GM12875 (cell line): Measurements from ENCODE around the gene ASTN1.

ENCODE experiments used
- H3K4me3 ChIP-seq: one replicate; pipeline ENCODE4 v1.5.1; 2011; ENCODE audit warnings: low read depth, low read length, control low read depth
- TF ChIP-seq, protein P1 (sequence below): IDR thresholded peaks from 2 replicates; pipeline ENCODE4 v1.5.1; 2011; ENCODE audit warnings: low read depth, mild to moderate bottlenecking, control low read depth, inconsistent platforms, low read length, moderate library complexity, borderline replicate concordance; ENCODE audit not compliant: insufficient read depth

ASTN1 gene

GRCh38 chr1:176837708-176838107, 326.8 kb downstream of the ASTN1 start:
- TF ChIP-seq, protein P1, sequence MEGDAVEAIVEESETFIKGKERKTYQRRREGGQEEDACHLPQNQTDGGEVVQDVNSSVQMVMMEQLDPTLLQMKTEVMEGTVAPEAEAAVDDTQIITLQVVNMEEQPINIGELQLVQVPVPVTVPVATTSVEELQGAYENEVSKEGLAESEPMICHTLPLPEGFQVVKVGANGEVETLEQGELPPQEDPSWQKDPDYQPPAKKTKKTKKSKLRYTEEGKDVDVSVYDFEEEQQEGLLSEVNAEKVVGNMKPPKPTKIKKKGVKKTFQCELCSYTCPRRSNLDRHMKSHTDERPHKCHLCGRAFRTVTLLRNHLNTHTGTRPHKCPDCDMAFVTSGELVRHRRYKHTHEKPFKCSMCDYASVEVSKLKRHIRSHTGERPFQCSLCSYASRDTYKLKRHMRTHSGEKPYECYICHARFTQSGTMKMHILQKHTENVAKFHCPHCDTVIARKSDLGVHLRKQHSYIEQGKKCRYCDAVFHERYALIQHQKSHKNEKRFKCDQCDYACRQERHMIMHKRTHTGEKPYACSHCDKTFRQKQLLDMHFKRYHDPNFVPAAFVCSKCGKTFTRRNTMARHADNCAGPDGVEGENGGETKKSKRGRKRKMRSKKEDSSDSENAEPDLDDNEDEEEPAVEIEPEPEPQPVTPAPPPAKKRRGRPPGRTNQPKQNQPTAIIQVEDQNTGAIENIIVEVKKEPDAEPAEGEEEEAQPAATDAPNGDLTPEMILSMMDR: no peak
- H3K4me3 ChIP-seq: no peak overlapping the region

DNA sequence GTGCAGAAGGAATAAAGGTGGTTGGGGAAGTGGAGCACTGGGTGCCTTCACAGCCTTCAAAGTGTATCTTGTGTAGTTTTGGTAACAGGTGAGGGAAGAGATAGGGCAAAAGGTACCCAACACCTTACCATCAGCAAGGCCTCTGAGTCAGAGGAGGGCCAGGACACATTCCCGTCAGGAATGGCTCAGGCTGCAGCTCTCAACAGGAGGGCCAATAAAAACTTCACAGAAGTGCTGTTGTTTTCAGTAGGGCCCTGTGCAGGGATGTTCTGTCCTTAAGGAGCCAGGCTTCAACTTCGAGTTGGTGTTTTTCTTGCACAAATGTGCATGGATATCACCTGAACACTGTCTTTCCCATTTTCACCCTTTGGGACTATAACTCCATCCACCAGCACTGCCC, 333.4 kb downstream of the ASTN1 start:
- TF ChIP-seq, protein P1: no peak

DNA sequence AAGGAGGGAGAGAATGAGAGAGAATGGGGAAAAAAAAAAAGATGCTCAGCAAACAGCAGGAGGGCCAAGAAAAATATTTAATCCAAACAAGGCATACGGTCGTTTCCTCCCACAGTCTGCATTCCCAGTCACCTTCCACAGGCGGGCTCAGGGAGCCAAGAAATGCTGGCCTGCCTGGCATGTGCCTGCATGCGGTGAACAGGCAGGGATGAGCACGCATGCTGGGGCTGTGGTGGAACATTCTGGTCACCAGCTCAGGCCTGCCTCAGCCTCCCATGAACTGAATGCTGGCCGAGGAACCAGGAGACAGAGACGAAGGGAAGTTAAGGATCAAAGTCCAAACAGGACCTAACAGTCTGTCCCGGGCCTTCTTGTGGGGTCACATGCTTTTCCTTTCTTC, 335.3 kb downstream of the ASTN1 start:
- TF ChIP-seq, protein P1: no peak
- no peak overlapping the region for H3K4me3 ChIP-seq

More for the DNA sequence above, 333.4 kb downstream of the ASTN1 start:
- H3K4me3 ChIP-seq: no peak overlapping the region

GRCh38 chr1:176826265-176826664, 338.2 kb downstream of the ASTN1 start:
- no peak overlapping the region for H3K4me3 ChIP-seq
- TF ChIP-seq, protein P1: no peak

- H3K4me3 ChIP-seq: no peak overlapping the region
- TF ChIP-seq, protein P1: no peak
These were observed 344.0 kb downstream of the ASTN1 start for GRCh38 chr1:176820391-176821031.

DNA sequence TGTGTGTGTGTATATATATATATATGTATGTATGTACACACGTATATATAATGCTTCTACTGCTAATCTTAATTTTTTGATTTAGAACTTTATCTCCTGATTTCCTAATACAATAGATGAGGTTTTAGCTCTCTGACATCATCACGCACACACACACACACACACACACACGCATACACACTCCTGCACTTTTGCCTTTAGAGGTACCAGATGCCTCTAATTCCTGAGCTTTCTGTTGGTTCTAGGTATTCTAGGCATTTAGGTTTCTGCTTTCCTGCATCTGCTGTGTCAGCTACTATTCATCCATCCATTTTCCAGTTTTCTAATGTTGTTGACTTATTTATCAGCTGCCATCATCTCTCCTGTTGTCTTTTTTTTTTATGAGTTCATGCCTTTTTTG, 348.3 kb downstream of the ASTN1 start:
- TF ChIP-seq, protein P1: no peak
- no peak overlapping the region for H3K4me3 ChIP-seq

DNA sequence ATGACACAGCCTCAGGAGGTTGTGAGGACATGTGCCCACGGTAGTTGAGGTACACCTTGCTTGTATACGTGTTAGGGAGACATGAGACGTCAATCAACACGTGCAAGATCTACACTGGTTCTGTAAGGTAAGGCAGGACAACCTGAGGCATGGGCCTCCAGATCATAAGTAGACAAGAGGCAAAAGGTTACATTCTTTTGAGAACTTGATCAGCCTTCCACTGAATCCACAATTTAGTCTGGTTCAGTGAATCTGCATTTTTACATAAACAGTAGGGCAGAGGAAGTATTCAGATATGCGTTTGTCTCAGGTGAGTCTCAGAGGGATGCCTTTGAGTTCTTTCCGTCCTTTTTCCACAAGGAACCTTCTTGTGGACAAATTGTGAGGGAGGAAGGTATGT, 348.9 kb downstream of the ASTN1 start:
- TF ChIP-seq, protein P1: no peak
- no peak overlapping the region for H3K4me3 ChIP-seq
